Stimulated activated CD4-positive, alpha-beta T cell treated with anti-CD3 and anti-CD28 coated beads, TNF-alpha, amount 100 ng/mL, for 24 hours (primary cell): Measurements from ENCODE around the gene EPG5.

Experiments
- DNase-seq, 3 experiments: peaks; one replicate each; pipeline ENCODE4 v3.0.0-alpha.2; 2020; ENCODE audit warnings: low read depth in 3 of 3

Gene EPG5

GRCh38 chr18:45802814-45803492, 164.2 kb downstream of the EPG5 start:
- DNase-seq, result no peak

GRCh38 chr18:45801416-45802004, 165.6 kb downstream of the EPG5 start:
- no peak for DNase-seq
